Neural cell (in vitro differentiated cells): Measurements from ENCODE around the gene PLCB4.

Experiments
- CTCF ChIP-seq: fragments of 450-650 bp; IDR thresholded peaks from 2 replicates; pipeline ENCODE4 v1.5.1; 2014; ENCODE audit warnings: antibody characterized with exemption, mild to moderate bottlenecking, moderate library complexity; ENCODE audit not compliant: poor library complexity, severe bottlenecking
- EP300 ChIP-seq: fragments of 450-650 bp; conservative IDR thresholded peaks from 2 replicates; pipeline ENCODE4 v1.6.1; 2014; ENCODE audit warnings: antibody characterized with exemption, mild to moderate bottlenecking, moderate library complexity; ENCODE audit not compliant: poor library complexity, severe bottlenecking
- EZH2 ChIP-seq: fragments of 200-600, 300-800 bp; shearing (Covaris generic), sonication (generic); IDR thresholded peaks from 2 replicates; pipeline ENCODE4 v1.6.1; 2014; ENCODE audit warnings: antibody characterized with exemption, low read length, borderline replicate concordance, mild to moderate bottlenecking; ENCODE audit not compliant: insufficient read depth, poor library complexity, severe bottlenecking
- MXI1 ChIP-seq: fragments of 450-650 bp; conservative IDR thresholded peaks from 2 replicates; pipeline ENCODE4 v1.6.1; 2014; ENCODE audit warnings: antibody characterized with exemption, mild to moderate bottlenecking; ENCODE audit not compliant: poor library complexity, severe bottlenecking
- POLR2AphosphoS5 ChIP-seq: IDR thresholded peaks from 2 replicates; pipeline ENCODE4 v1.6.1; 2012
- RAD21 ChIP-seq: fragments of 450-650 bp; conservative IDR thresholded peaks from 2 replicates; pipeline ENCODE4 v1.6.1; 2014; ENCODE audit warnings: antibody characterized with exemption, mild to moderate bottlenecking, moderate library complexity
- REST ChIP-seq: IDR thresholded peaks from 2 replicates; pipeline ENCODE4 v1.6.1; 2012; ENCODE audit warnings: borderline replicate concordance
- SMC3 ChIP-seq: fragments of 450-650 bp; conservative IDR thresholded peaks from 2 replicates; pipeline ENCODE4 v1.6.1; 2014; ENCODE audit warnings: antibody characterized with exemption, mild to moderate bottlenecking, moderate library complexity; ENCODE audit not compliant: poor library complexity
- TAF1 ChIP-seq: IDR thresholded peaks from 2 replicates; pipeline ENCODE4 v1.6.1; 2012; ENCODE audit warnings: low read depth

- no peak for TF ChIP-seq RAD21
- TF ChIP-seq CTCF, result no peak
- no peak for TF ChIP-seq POLR2AphosphoS5
- TF ChIP-seq TAF1, result no peak
- TF ChIP-seq EZH2, result no peak
- TF ChIP-seq REST, result no peak
- TF ChIP-seq EP300, result no peak
- no peak for TF ChIP-seq SMC3
- TF ChIP-seq MXI1, result no peak
Measured at GRCh38 chr20:9454791-9455190, 385.9 kb downstream of the PLCB4 start.
